HG03558 (cell line): ENCODE data around the gene POLR1B.
"Not testable (repeated sequence)": the region's sequence is repeated elsewhere in the genome, so short reads cannot be mapped to it uniquely, and the experiment has no call there.

Source experiments
- ATAC-seq: cut with Tn5 transposase; IDR thresholded peaks from one replicate; pipeline ENCODE4 v1.9.1; 2021; ENCODE audit warnings: moderate number of reproducible peaks; ENCODE audit not compliant: unreplicated experiment; ENCODE audit errors: extremely low read depth

The POLR1B gene

DNA sequence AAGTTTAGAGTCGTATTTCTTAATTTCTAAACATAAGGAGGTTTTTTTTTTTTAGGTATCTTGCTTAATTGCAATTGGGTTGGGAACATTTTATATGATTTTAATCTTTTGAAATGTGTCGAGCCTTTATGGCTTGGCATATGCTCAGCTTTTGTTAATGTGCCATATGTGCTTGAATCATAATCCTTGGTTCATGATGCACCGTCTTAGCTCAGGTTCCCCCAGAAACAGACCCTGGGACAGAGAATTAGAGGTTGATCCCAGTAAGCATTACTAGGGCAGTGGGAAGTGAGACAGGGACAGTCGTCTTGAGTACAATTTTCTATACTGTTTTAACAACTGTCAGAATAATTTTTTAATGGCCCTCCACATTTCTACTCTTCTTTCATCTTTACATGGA is 51.5 kb downstream of the POLR1B start:
- no peak for ATAC-seq

DNA sequence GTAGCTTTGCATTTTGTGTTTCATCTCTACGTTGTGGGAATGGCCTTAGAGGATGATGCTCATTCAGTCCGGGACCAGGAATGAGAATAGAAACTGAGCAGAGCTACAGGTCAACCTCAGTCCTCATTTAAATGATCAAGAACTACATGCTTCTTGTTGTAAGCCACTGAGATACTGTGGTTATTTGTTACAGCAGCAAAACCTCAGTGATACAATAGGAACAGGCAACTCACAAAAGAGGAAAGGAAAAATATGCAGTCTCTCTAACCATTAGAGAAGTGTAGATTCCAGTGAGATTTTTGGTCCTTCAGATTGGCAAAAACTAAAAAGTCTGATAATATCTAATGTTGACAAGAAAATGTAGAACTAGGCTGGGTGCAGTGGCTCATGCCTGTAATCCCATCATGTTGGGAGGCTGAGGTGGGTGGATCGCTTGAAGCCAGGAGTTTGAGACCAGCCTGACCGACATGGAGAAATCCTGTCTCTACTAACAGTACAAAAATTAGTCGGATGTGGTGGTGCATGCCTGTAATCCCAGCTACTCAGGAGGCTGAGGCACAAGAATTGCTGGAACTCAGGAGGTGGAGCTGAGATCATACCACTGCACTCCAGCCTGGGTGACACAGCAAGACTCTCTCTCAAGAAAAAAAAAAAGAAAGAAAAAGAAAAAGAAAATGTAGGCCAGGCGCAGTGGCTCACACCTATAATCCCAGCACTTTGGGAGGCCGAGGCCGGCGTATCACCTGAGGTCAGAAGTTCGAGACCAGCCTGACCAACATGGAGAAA is 55.5 kb downstream of the POLR1B start:
- no peak for ATAC-seq

DNA sequence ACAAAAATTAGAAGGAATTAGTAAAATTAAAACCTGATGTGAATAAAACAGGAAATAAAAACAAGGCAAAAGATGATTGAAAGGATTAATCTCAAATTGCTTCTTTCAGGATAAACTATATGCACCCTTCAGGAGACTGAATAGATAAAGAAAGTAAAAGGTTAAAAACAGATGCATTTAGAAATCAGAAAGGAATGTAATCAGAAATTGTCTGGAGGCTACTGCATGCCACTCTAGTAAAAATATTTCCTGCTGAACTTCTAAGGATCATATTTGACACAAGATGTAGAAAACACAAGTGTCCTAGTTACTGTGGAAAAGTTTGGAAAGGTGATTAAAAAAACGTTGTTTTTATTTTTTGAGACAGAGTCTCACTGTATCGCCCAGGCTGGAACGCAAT is 58.4 kb downstream of the POLR1B start:
- no peak for ATAC-seq

- ATAC-seq = no peak
Measured at GRCh38 chr2:112601754-112602153, 59.5 kb downstream of the POLR1B start.

DNA sequence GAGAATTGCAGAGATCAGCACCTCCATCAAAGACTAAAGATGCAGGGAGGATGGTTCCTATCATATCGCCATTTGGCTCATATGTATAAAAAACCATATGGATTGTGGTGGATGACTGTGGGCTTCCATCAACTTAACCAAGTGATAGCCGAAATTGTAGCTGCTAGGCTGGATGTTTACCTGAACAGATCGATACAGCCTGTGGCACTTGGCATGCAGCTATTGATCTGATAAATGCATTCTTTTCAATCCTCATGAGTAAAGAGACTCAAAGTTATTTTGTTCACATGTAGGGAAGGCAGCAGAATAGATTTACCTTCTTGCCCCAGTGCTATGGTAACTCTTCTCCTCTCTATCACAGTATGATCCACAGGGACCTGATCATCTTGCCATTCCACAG is 60.7 kb downstream of the POLR1B start:
- no peak for ATAC-seq

GRCh38 chr2:112603731-112604130 is 61.5 kb downstream of the POLR1B start:
- ATAC-seq = no peak

DNA sequence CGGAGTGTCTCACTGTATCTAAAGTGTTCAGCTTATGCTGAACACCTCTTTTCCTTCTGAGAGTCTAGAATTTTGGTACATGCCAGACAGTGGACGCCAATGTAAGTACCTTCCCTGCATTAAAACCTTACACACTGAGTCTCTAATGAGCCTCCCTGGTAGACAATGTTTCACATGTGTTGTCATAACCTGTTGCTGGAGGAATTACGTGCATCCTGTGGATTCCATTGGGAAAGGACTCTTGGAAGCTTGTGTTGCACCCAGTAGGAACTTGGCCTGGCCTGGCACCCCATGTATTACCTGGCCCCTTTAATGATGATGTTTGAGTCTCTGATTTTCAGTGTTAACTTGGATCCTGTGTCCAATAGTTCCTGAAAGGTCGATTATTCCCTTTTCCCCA is 62.7 kb downstream of the POLR1B start:
- ATAC-seq = no peak

DNA sequence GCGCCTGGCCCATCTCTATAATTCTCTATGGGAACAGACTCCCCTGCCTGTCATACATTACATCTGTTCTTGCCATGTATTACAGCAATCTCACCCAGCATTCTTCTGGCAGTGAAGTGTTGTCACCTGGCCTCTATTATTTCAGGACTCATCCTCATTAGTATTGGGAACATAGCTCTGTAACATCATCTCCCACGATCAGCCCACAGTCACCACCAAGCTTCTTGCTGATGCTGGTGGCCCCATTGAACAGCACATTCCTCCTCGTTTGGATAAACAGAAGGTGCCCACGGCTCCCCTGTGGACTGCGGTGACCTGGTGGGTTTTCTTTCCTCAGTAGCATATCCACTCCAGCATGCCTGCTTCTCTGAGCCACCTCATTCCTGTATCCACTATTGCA is 63.7 kb downstream of the POLR1B start:
- no peak for ATAC-seq

DNA sequence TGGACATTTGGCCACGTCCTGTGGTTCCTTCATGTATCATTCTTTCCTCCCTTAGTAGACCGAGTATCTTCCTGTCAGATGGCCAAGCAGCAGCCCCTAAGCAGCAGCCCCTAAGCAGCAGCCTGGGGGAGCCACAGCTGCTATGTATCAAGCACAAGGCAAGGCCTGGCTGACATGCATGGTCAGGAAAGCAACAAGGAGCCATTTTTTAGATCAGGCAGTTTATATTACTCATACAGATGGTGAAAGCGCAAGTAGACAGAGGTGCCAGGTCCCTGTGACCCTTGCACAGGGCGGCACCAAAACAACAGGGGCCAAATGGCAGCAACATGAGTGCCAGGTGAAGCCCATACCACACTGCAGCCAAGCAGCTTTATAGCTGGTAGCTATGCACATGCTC is 64.3 kb downstream of the POLR1B start:
- ATAC-seq = no peak

- ATAC-seq = no peak
Measured at GRCh38 chr2:112607680-112608438, 65.6 kb downstream of the POLR1B start.

DNA sequence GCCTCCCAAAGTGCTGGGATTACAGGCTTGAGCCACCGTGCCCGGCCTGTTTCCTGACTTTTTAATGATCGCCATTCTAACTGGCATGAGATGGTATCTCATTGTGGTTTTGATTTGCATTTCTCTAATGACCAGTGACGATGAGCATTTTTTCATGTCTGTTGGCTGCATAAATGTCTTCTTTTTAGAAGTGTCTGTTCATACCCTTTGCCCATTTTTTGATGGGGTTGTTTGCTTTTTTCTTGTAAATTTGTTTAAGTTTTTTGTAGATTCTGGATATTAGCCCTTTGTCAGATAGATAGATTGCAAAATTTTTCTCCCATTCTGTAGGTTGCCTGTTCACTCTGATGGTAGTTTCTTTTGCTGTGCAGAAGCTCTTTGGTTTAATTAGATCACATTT is 67.1 kb downstream of the POLR1B start:
- not testable (repeated sequence) for ATAC-seq

GRCh38 chr2:112612283-112612682 is 70.0 kb downstream of the POLR1B start:
- not testable (repeated sequence) for ATAC-seq

DNA sequence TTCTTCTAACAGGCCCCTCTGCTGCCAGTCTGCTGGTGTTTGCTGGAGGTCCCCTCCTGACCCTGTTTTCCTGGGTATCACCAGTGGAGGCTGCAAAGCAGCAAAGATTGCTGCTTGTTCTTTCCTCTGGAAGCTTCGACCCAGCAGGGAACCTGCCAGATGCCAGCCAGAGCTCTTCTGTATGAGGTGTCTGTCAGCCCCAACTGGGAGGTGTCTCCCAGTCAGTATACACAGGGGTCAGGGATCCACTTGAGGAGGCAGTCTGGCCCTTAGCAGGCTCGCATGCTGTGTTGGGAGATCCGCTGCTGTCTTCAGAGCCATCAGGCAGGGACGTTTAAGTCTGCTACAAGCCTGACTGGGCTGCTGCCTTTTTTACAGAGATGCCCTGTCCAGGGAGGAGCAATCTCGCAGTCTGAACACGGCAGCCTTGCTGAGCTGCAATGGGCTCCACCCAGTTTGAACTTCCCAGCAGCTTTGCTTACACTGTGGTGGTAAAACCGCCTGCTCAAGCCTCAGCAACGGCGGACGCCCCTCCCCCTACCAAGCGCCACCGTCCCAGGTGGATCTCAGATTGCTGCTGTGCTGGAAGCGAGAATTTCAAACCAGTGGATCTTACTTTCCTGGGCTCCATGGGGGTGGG is 72.1 kb downstream of the POLR1B start:
- no peak for ATAC-seq

GRCh38 chr2:112615051-112615450 is 72.8 kb downstream of the POLR1B start:
- ATAC-seq = no peak

DNA sequence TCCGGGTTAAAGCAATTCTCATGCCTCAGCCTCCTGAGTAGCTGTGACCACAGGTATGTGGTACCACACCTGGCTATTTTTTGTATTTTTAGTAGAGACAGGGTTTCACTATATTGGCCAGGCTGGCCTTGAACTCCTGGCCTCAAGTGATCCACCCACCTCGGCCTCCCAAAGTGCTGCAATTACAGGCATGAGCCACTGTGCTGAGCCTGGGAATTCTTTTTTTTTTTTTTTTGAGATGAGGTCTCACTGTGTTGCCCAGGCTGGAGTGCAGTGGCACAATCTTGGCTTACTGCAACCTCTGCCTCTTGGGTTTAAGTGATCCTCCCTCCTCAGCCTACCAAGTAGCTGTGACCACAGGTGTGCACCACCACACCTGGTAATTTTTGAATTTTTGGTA is 73.5 kb downstream of the POLR1B start:
- not testable (repeated sequence) for ATAC-seq

- ATAC-seq = no peak
Measured at GRCh38 chr2:112618383-112618782, 76.1 kb downstream of the POLR1B start.

DNA sequence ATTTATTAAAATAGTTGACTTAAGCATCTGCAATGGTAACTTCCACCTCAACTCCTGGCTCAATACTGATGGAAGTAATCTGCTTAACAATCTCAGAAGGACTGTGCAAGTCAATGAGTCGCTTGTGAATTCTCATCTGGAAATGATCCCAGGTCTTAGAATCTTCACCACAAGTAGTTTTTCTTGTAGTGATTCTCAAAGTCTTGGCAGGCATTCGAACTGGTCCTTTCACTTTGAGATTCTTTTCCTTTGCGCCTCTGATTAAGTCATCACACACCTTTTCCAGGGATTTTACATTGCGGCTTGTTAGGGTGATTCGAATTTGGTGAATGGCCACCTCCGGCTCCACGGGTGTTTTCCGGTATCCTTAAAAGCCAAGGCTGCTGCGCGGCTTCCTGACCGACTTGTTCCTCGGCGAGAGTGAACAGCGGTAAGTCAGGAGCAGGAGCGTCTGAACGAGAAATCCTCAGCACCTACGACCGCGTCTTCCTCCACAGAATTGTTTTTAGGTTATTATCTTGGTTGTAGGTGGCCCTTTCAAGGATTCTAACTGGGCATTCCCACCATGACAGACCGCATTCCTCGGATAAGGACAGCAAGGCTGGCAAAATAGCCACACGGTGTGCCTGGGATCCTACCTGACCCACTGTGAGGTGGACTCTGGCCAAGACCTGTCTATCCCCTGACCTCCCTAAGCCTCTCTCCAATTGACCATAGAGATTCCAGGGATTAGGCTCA is 79.7 kb downstream of the POLR1B start:
- no peak for ATAC-seq

GRCh38 chr2:112622528-112622849 is 80.2 kb downstream of the POLR1B start:
- ATAC-seq = no peak

GRCh38 chr2:112623913-112624777 is 81.9 kb downstream of the POLR1B start:
- peak; percentile 68 for ATAC-seq
